Left lung (tissue), 10 donors: ENCODE measurements around the gene KIF19. TPM values are rescaled to one million over a fixed set of nuclear protein-coding genes. Genes with fewer than 3 reads are reported as not detected.

ENCODE experiments used
- ATAC-seq: fragments of 200-7000 bp; cut with Tn5 transposase; one replicate; pipeline ENCODE4 v1.9.1; 2020; ENCODE audit warnings: moderate library complexity
- DNase-seq, 4 donors: peaks; one replicate each; pipeline ENCODE4 v3.0.0-alpha.2; 2013 to 2020
- H3K27ac ChIP-seq, 2 donors: fragments of 200-600 bp; sonication (generic) in 1 of 2; one replicate each; pipeline versions ENCODE4 v1.5.0 to v1.8.0; 2020 to 2021
- H3K27me3 ChIP-seq, 2 donors: fragments of 200-600 bp; sonication (generic) in 1 of 2; one replicate each; pipeline versions ENCODE4 v1.5.0 to v1.8.0; 2020 to 2021
- H3K36me3 ChIP-seq, 2 donors: fragments of 200-600 bp; sonication (generic) in 1 of 2; one replicate each; pipeline versions ENCODE4 v1.5.0 to v1.8.0; 2020 to 2021
- H3K4me1 ChIP-seq, 2 donors: fragments of 200-600 bp; one replicate each; pipeline ENCODE4 v1.8.0; 2021
- H3K4me3 ChIP-seq, 2 donors: fragments of 200-600 bp; sonication (generic) in 1 of 2; one replicate each; pipeline versions ENCODE4 v1.5.0 to v1.8.0; 2020 to 2021; ENCODE audit warnings: mild to moderate bottlenecking in 1 of 2
- H3K9me3 ChIP-seq, 2 donors: fragments of 200-600 bp; sonication (generic) in 1 of 2; one replicate each; pipeline versions ENCODE4 v1.5.0 to v1.8.0; 2020 to 2021
- CTCF ChIP-seq, 2 donors: fragments of 200-600 bp; sonication (generic) in 1 of 2; IDR thresholded peaks; one replicate each; pipeline versions ENCODE4 v1.5.0 to v1.8.0; 2021; ENCODE audit warnings: antibody characterized with exemption in 2 of 2
- intact Hi-C, 2 donors: fragments of 100-400 bp; cut with DNase I; formaldehyde crosslinking; loops; one replicate each; pipeline versions ENCODE4 v1.11.2 to v1.14.2; 2022
- polyA plus RNA-seq, 6 donors: library from polyadenylated mRNA; unstranded; fragments of 120-200 nt; gene quantifications; one replicate each; pipeline ENCODE4 v1.2.1, GENCODE V29; 2013; ENCODE audit not compliant: insufficient read length in 6 of 6
- total RNA-seq, 2 donors: library from RNA; stranded (reverse); fragmentation: NEBNext Ultra II Directional; extraction: Animal tissue kit (Norgen Biotek cat#: 25700); gene quantifications; one replicate each; pipeline ENCODE4 v1.2.1, GENCODE V29; 2021
- donor health status: DM: no; HTN: yes; CAD: no.
- donor health status: DM: no; HTN: no; CAD: no.

KIF19 gene
- total and polyA plus RNA-seq, 8 donors, result 0.61 to 2.6 (median 1.5) TPM; not detected in 1

GRCh38 chr17:74304184-74304583 is 21.8 kb upstream of the KIF19 start:
- no peaks in the 10 kb centered on the region for H3K36me3 ChIP-seq
- H3K4me3 ChIP-seq, result no peak overlapping the region
- H3K27ac ChIP-seq, result no peak overlapping the region
- peaks cover 0 to 30% of the 10 kb centered on the region in 2 donors for H3K27me3 ChIP-seq
- DNase-seq (no peak), ATAC-seq (no peak)
- H3K4me1 ChIP-seq, result peaks cover 0 to 3% of the 10 kb centered on the region in 2 donors
- no peak for TF ChIP-seq CTCF (IDR thresholded peaks at IDR 0.05)
- peaks cover 0 to 15% of the 10 kb centered on the region in 2 donors for H3K9me3 ChIP-seq
- intact Hi-C loops, result loop anchor here in 1 of 2 donors (10.0 kb wide), 1 partner anchor 51 kb away; no protein-coding TSS in a partner anchor

GRCh38 chr17:74305865-74306654 is 20.0 kb upstream of the KIF19 start:
- Histone ChIP-seq H3K36me3 (no peaks in the 10 kb centered on the region), H3K27ac (no peak overlapping the region), H3K4me3 (no peak overlapping the region), H3K27me3 (peaks cover 0 to 32% of the 10 kb centered on the region in 2 donors), H3K4me1 (peaks cover 0 to 3% of the 10 kb centered on the region in 2 donors), H3K9me3 (peaks cover 0 to 15% of the 10 kb centered on the region in 2 donors)
- DNase-seq, result no peak
- ATAC-seq, result no peak
- intact Hi-C loops, result loop anchor here in 1 of 2 donors (10.0 kb wide), 1 partner anchor 49 kb away; no protein-coding TSS in a partner anchor
- no peak for TF ChIP-seq CTCF (IDR thresholded peaks at IDR 0.05)

- H3K36me3 ChIP-seq, result no peaks in the 10 kb centered on the region
- peaks cover 0 to 24% of the 10 kb centered on the region in 2 donors for H3K9me3 ChIP-seq
- DNase-seq, result no peak
- no peak overlapping the region for H3K4me3 ChIP-seq
- TF ChIP-seq CTCF (IDR thresholded peaks at IDR 0.05), result no peak
- no peak overlapping the region for H3K27ac ChIP-seq
- peaks cover 0 to 32% of the 10 kb centered on the region in 2 donors for H3K27me3 ChIP-seq
- ATAC-seq, result no peak
- intact Hi-C loops, result loop anchor here in 1 of 2 donors (10.0 kb wide), 1 partner anchor 47 kb away; no protein-coding TSS in a partner anchor
- H3K4me1 ChIP-seq, result peaks cover 0 to 3% of the 10 kb centered on the region in 2 donors
Measured at GRCh38 chr17:74307984-74308773, 17.8 kb upstream of the KIF19 start.

GRCh38 chr17:74309902-74310301 is 16.1 kb upstream of the KIF19 start:
- ATAC-seq (no peak), DNase-seq (no peak)
- Histone ChIP-seq H3K4me1 (peaks cover 0 to 3% of the 10 kb centered on the region in 2 donors), H3K27ac (no peak overlapping the region), H3K9me3 (peaks cover 0 to 21% of the 10 kb centered on the region in 2 donors), H3K4me3 (no peak overlapping the region), H3K36me3 (no peaks in the 10 kb centered on the region), H3K27me3 (peaks cover 0 to 32% of the 10 kb centered on the region in 2 donors)
- TF ChIP-seq CTCF (IDR thresholded peaks at IDR 0.05), result no peak
- intact Hi-C loops, result loop anchor here in 1 of 2 donors (10.0 kb wide), 1 partner anchor 45 kb away; no protein-coding TSS in a partner anchor

GRCh38 chr17:74314877-74315276 is 11.1 kb upstream of the KIF19 start:
- no peak for TF ChIP-seq CTCF (IDR thresholded peaks at IDR 0.05)
- H3K9me3 ChIP-seq, result peaks cover 0 to 9% of the 10 kb centered on the region in 2 donors
- no peaks in the 10 kb centered on the region for H3K36me3 ChIP-seq
- intact Hi-C loops, result no loop called here
- no peaks in the 10 kb centered on the region for H3K4me1 ChIP-seq
- peaks cover 0 to 9% of the 10 kb centered on the region in 2 donors for H3K27me3 ChIP-seq
- H3K27ac ChIP-seq, result no peak overlapping the region
- ATAC-seq (no peak), DNase-seq (no peak)
- H3K4me3 ChIP-seq, result no peak overlapping the region
